GM19099 (cell line): ENCODE data around the gene PRRT4.

ENCODE experiments used
- POLR2A ChIP-seq: IDR thresholded peaks from 3 replicates; pipeline ENCODE4 v1.6.1; 2011; ENCODE audit warnings: low read depth; ENCODE audit not compliant: insufficient read length; ENCODE audit errors: extremely low read depth

PRRT4 gene

DNA sequence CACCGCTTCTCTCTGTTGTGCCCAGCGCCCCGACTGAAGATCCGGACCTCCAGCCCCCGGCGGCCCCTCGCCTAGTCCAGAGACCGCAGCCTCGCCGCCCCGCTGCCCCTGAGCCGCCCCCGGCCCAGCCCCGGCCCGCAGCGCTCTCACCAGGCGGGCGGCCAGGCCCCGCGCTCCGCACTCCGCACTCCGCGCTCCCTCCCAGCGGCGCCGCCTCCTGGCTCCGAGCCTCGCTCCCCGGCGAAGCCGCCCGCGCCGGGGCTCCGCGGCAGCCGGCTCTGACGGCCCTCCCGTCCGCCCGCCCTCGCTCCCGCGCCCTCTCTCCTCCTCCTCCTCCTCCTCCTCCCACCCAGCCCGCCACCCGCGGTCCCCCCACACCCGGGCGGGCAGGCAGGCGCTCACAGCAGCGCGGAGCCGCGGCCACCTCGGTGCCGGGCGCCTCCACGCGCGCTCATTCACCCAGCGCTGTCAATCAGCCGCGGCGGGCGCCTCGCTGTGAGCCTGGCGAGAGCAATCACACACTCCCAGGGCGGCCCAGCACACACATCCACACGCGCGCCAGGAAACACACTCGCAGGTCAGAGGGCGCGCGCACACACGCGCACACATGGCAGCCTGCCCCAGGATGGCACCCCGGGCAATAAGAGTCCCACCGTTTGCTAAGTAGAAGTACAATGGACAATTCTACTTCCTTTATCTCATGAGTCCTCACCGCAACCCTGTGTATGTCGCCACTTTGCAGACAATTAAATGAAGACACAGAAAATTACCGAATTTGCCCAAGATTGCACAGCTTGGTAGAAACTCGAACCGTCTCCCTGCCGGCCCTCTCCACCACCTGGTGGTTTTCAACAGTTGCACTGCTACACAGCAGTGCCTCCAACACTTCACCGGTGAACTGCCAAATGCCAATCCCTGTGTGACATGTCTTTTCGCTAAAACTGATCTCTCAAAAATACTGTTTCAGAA, at the start of gene PRRT4:
TSS of gene PRRT4 (minus strand) at position 280 of the 969 bp plus-strand sequence.
- no peak for TF ChIP-seq POLR2A

DNA sequence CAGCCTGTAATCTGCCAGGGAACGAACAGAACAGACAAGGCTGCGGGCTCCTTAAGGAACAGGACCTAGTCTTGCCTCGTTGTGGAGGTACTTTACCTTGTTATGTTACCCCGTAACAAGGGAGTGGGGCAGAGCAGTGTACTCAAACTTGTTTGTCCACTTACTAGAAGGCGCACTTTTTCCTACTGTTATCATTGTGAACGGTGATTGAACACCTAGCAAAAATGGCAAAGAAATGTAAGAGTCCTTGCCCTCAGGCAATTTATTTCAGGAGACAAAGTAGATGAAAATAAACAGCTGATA, 48.9 kb upstream of the PRRT4 start:
- TF ChIP-seq POLR2A = no peak

DNA sequence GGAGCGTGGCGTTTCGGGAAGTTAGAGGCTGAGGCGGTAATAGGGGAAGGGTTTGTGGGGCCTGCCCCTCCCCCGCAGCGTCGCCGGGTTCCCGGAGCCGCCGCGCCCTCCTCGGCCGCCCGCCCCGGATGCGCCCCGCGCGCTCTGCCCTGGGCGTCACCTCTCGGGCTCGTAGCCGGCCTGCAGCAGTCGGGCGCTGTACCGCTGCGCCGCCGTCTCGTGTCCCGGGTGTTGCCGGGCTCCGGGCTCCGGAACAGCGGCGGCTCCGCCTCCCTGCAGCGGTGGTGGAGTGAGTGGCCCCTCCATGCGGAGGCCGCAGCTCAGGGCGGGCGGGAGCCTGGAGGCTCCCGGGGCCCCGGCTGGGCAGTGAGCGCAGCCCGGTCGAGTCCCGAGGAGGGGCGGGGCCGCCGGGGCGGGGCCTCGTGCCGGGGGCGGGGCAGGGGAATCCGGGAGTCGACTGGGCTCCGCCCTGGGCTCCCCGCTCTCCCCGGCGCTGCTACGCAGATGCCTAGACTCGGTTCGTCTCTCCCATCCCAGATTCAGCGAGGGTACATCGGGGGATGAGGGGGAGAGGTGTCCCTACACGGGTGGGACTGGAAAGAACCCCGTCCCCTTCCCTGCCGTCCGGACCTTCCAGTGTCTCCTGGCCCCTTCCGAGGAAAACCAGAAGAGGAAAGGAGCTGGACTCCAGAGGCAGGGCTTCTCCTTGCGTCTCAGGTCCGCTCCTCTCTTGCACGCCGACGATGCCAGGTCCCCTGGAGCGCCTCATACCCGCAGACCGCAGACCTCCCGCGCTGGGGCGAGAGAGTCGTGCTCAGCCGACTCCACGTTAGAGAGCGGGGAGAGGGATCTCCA, 48.3 kb upstream of the PRRT4 start, which contains the start of gene IMPDH1:
TSS of gene IMPDH1 (minus strand) at position 387 of the 855 bp plus-strand sequence. CDS start at position 306, 81 bp downstream.
- peak; percentile 56 for TF ChIP-seq POLR2A

DNA sequence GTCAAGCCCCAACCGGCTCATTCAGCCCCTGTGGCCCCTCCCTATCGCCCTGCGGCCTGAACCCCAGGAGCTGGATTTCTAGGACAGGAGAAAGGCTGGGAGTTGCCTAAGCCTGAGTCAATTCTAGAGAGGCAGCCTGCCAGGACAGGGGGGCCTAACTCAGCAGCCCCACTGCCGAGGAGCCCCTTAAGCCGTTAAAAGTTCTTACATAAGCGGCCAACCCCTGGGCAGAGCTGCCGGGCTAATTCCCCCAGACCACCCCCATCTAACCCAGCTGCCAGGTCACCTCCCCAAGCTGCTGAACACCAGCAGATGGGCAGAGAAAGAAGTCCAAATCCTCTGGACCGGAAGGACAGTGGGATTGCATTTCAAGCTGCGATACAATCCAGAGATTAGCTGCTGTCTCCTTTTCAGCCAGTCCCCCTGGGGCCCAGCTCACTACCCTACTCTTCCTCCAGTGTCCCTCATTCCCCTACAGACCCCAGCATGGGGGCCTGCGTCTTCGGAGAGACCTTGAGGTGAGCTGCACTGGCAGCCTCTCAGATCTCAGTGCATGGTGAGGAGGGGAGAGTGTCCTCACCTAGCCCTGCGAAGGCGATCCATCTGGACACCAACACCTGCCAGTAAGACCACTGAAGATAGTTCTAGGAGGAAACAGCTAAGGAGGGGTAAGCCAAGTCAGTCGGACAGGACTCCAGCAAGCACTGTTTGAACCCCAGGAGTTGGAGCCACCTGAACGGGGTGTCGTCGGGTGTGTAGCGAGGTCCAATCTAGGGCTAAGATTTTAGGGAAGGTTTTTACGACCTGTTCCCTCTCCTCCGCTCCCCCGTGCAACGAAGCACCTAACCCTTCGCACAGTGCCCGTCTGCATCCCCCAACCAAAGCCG, 47.5 kb upstream of the PRRT4 start:
- no peak for TF ChIP-seq POLR2A

- TF ChIP-seq POLR2A = no peak
Observed at GRCh38 chr7:128407751-128408708, 46.5 kb upstream of the PRRT4 start.

- TF ChIP-seq POLR2A = no peak
Observed at GRCh38 chr7:128407233-128407589, 45.7 kb upstream of the PRRT4 start.

GRCh38 chr7:128406314-128407232, 45.1 kb upstream of the PRRT4 start:
- TF ChIP-seq POLR2A = no peak

GRCh38 chr7:128405471-128406313, 44.2 kb upstream of the PRRT4 start:
- TF ChIP-seq POLR2A = no peak

- TF ChIP-seq POLR2A = no peak
Observed at GRCh38 chr7:128404886-128405470, 43.5 kb upstream of the PRRT4 start.

DNA sequence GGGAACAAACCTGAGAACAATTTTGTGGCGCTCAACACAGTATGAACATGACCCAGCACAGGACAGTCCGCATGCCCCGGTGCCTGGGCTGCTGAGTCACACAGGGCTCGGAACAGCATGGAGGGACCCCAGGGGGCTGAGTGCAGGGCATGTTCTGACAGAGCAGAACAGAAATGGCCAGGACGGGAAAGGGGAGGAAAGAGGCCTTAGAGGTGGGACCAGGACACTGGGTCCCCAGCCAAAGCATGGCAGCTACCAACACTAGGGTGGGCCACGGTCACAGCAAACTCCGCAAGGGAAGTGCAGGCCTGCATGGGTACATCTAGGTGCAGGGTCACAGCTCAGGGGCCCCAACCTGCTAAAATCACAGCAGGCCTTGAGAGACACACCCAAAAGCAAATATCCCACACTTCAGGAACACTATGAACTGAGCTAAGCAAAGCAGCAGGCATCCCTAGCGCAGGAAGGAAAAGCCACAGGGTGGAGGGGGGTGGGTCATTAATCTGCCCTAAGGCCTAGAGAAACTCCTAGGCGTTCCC, 42.7 kb upstream of the PRRT4 start:
- TF ChIP-seq POLR2A = no peak

DNA sequence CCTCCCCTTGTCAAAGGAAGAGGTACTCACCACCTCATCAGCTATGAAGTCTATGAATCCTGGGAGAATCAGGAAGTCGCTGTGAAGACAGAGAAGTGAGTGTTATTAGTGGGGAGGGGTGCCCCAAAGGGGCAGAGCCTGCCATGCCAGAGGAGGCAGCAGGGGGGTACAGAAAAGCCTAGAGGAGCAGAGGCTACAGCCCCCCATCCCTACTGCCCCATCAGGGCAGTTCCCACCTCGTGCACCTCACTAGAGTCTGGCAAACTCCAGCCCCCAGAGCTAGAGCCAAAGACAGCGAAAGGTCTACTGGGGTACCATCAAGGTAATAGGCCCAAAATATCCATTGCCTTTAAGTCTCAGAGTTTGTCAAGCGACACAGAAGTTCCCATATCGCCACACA, 42.2 kb upstream of the PRRT4 start:
- no peak for TF ChIP-seq POLR2A
